HepG2 (cell line): Measurements from ENCODE around the gene TMEM134. TPM values are rescaled to one million over a fixed set of nuclear protein-coding genes. Genes with fewer than 3 reads are reported as not detected.
A peak's percentile ranks its signal among the peaks of the same experiment; 100 is the strongest.

Experiments used
- AKAP8 ChIP-seq: sonication (generic); formaldehyde crosslinking; IDR thresholded peaks from 2 replicates; pipeline ENCODE4 v1.5.1; 2020; ENCODE audit warnings: mild to moderate bottlenecking, missing genetic modification reagents
- BORCS8-MEF2B ChIP-seq: sonication (generic); formaldehyde crosslinking; IDR thresholded peaks from 2 replicates; pipeline ENCODE4 v1.8.0; 2022; ENCODE audit warnings: mild to moderate bottlenecking, missing genetic modification reagents
- CEBPG ChIP-seq: IDR thresholded peaks from 2 replicates; pipeline ENCODE4 v1.6.1; 2016
- CENPT ChIP-seq: sonication (generic); formaldehyde crosslinking; IDR thresholded peaks from 2 replicates; pipeline ENCODE4 v1.8.0; 2022; ENCODE audit warnings: low read depth, mild to moderate bottlenecking, moderate library complexity, missing genetic modification reagents
- FOXO1 ChIP-seq: sonication (generic); formaldehyde crosslinking; IDR thresholded peaks from 2 replicates; pipeline ENCODE4 v1.4.0; 2020; ENCODE audit warnings: missing genetic modification reagents
- GTF2F1 ChIP-seq: fragments of 150-350 bp; IDR thresholded peaks from 2 replicates; pipeline ENCODE4 v1.6.1; 2014; ENCODE audit warnings: low read length
- HMGA1 ChIP-seq: sonication (generic); formaldehyde crosslinking; conservative IDR thresholded peaks from 2 replicates; pipeline ENCODE4 v1.4.0; 2020; ENCODE audit warnings: missing genetic modification reagents
- MXI1 ChIP-seq: IDR thresholded peaks from 3 replicates; pipeline ENCODE4 v1.6.1; 2012; ENCODE audit warnings: low read depth, low read length, inconsistent platforms, borderline replicate concordance
- NFRKB ChIP-seq: fragments of 450-650 bp; IDR thresholded peaks from 2 replicates; pipeline ENCODE4 v1.6.1; 2017
- NR2C2 ChIP-seq: sonication (generic); formaldehyde crosslinking; IDR thresholded peaks from 2 replicates; pipeline ENCODE4 v1.4.0; 2020; ENCODE audit warnings: missing genetic modification reagents, mild to moderate bottlenecking, moderate library complexity, borderline replicate concordance
- PPARG ChIP-seq: conservative IDR thresholded peaks from 2 replicates; pipeline ENCODE4 v1.6.1; 2016; ENCODE audit warnings: missing biosample characterization, missing genetic modification reagents
- YEATS4 ChIP-seq: sonication (generic); formaldehyde crosslinking; IDR thresholded peaks from 2 replicates; pipeline ENCODE4 v1.4.0; 2020; ENCODE audit warnings: missing genetic modification reagents, borderline replicate concordance
- ZFP36L1 ChIP-seq: sonication (generic); formaldehyde crosslinking; IDR thresholded peaks from 2 replicates; pipeline ENCODE4 v1.8.0; 2022; ENCODE audit warnings: mild to moderate bottlenecking, missing genetic modification reagents, moderate library complexity
- ZNF20 ChIP-seq: sonication (generic); formaldehyde crosslinking; IDR thresholded peaks from 2 replicates; pipeline ENCODE4 v1.4.0; 2020; ENCODE audit warnings: mild to moderate bottlenecking, moderate library complexity, missing genetic modification reagents
- ZNF331 ChIP-seq: sonication (generic); formaldehyde crosslinking; IDR thresholded peaks from 2 replicates; pipeline ENCODE4 v1.4.0; 2020; ENCODE audit warnings: missing genetic modification reagents
- ZNF567 ChIP-seq: sonication (generic); formaldehyde crosslinking; IDR thresholded peaks from 2 replicates; pipeline ENCODE4 v1.8.1; 2023; ENCODE audit warnings: mild to moderate bottlenecking, missing genetic modification reagents, borderline replicate concordance
- ZNF616 ChIP-seq: sonication (generic); formaldehyde crosslinking; IDR thresholded peaks from 2 replicates; pipeline ENCODE4 v1.5.0; 2020; ENCODE audit warnings: low read depth, mild to moderate bottlenecking, missing genetic modification reagents
- ZNF747 ChIP-seq: sonication (generic); formaldehyde crosslinking; IDR thresholded peaks from 2 replicates; pipeline ENCODE4 v1.8.1; 2023; ENCODE audit warnings: missing genetic modification reagents, mild to moderate bottlenecking, borderline replicate concordance
- ZNF792 ChIP-seq: IDR thresholded peaks from 2 replicates; pipeline ENCODE4 v1.6.1; 2016
- ZSCAN22 ChIP-seq: sonication (generic); formaldehyde crosslinking; IDR thresholded peaks from 2 replicates; pipeline ENCODE4 v1.4.0; 2020; ENCODE audit warnings: mild to moderate bottlenecking, missing genetic modification reagents
- polyA plus RNA-seq, 8 experiments: library from polyadenylated mRNA; depleted of rRNA in 3 of 8; stranded (reverse) in 7 of 8; unstranded in 1 of 8; fragments of >200 nt; fragmentation: Illumina TruSeq in 4 of 8; extraction: Trizol in 4 of 8; gene quantifications; 2 replicates each; pipeline versions ENCODE4 v1.2.1 to v1.2.3, GENCODE V29; 2011 to 2016; ENCODE audit warnings: low read depth in 4 of 8, missing spikeins in 1 of 8, mixed read lengths in 1 of 8; ENCODE audit not compliant: insufficient read depth in 1 of 8
- total RNA-seq, 5 experiments: library from RNA; depleted of rRNA; stranded (reverse); fragments of >200 nt; fragmentation: Illumina TruSeq; extraction: Trizol; gene quantifications; 2 replicates each; pipeline ENCODE4 v1.2.3, GENCODE V29; 2016; ENCODE audit warnings: low read depth in 1 of 5
- TF ChIP-seq, protein P1 (sequence below): sonication (generic); formaldehyde crosslinking; IDR thresholded peaks from 2 replicates; pipeline ENCODE4 v1.5.0; 2020; ENCODE audit warnings: mild to moderate bottlenecking, missing genetic modification reagents
- TF ChIP-seq, protein P2 (sequence below): sonication (generic); formaldehyde crosslinking; IDR thresholded peaks from 2 replicates; pipeline ENCODE4 v1.4.0; 2020; ENCODE audit warnings: missing genetic modification reagents
- TF ChIP-seq, protein P3 (sequence below): IDR thresholded peaks from 2 replicates; pipeline ENCODE4 v1.6.1; 2016; ENCODE audit warnings: missing genetic modification reagents, missing compliant biosample characterization
- TF ChIP-seq, protein P4 (sequence below): sonication (generic); formaldehyde crosslinking; IDR thresholded peaks from 2 replicates; pipeline ENCODE4 v1.8.1; 2022; ENCODE audit warnings: mild to moderate bottlenecking, missing genetic modification reagents

TMEM134 gene
- total and polyA plus RNA-seq, 2 of the 13 experiments (the other 11 are each of a cell fraction or from before 2014, with no cell fraction given): 6.9 to 26.9 TPM

DNA sequence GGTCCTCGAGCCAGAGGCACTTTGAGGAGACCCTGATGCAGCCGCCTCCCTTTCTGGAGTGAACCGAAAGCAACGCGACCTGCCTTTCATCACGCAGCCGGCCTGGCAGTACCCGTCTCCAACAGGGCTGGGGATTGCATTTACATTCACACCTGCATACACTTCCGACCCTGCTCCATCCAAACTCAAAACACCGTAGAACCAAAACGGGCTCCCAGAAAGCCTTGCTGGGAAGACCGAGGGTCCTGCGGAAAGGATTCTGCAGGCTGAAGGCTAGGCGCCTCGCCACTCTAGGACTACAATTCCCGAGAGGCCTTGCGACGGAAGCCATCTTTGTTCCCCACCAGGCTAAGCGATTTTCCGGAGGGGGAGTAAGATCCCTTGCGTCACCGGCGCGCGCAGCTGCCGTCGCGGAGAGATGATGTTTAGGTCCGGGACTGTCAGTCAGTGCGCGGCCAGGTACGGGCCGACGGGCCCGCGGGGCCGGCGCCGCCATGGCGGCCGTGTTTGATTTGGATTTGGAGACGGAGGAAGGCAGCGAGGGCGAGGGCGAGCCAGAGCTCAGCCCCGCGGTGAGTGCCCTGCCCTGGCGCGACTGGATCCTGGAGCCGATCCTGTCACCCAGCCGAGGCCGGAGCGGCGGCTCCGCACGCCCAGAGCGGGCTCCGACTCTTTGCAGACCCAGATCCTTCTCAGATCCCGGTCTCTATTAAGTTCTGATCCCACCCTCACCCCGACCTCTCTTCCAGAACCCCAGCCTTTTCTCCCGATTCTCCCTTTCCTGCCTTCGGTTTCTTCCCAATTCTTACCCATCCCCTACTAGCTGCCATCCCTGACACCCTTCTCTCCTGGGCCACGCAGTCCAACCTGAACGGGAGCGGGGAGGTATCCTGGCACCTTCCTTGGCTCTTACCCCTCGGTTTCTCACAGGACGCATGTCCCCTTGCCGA lies 40.7 kb downstream of the TMEM134 start, which contains the start of gene RPS6KB2 (continued):
- TF ChIP-seq ZNF747 (CRISPR knock-in tag) (peak; percentile 43; the same call in 1 of the 2 replicates), AKAP8 (CRISPR knock-in tag) (0 out of 2 replicates have a peak, but pooled peaks have one; percentile 36), ZNF567 (CRISPR knock-in tag) (peak; percentile 88; the same call in 1 of the 2 replicates), MXI1 (peak; percentile 89; the same call in 1 of the 3 replicates), ZSCAN22 (CRISPR knock-in tag) (no peak), ZNF20 (CRISPR knock-in tag) (no peak), PPARG (0 out of 2 replicates have a peak, but pooled peaks have one; percentile 29), YEATS4 (CRISPR knock-in tag) (peak; percentile 73), CENPT (no peak), GTF2F1 (no peak), NFRKB (no peak), CEBPG (CRISPR knock-in tag) (peak; percentile 92), ZNF616 (CRISPR knock-in tag) (no peak), HMGA1 (CRISPR knock-in tag) (no peak), BORCS8-MEF2B (CRISPR knock-in tag) (0 out of 2 replicates have a peak, but pooled peaks have one; percentile 38), FOXO1 (peak; percentile 62), ZNF331 (peak; percentile 63), NR2C2 (CRISPR knock-in tag) (peak; percentile 80; the same call in 1 of the 2 replicates), ZNF792 (CRISPR knock-in tag) (no peak), ZFP36L1 (CRISPR knock-in tag) (peak; percentile 87; the same call in 1 of the 2 replicates)
- TF ChIP-seq, protein P1, sequence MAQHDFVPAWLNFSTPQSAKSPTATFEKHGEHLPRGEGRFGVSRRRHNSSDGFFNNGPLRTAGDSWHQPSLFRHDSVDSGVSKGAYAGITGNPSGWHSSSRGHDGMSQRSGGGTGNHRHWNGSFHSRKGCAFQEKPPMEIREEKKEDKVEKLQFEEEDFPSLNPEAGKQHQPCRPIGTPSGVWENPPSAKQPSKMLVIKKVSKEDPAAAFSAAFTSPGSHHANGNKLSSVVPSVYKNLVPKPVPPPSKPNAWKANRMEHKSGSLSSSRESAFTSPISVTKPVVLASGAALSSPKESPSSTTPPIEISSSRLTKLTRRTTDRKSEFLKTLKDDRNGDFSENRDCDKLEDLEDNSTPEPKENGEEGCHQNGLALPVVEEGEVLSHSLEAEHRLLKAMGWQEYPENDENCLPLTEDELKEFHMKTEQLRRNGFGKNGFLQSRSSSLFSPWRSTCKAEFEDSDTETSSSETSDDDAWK: no peak
- TF ChIP-seq, protein P2, sequence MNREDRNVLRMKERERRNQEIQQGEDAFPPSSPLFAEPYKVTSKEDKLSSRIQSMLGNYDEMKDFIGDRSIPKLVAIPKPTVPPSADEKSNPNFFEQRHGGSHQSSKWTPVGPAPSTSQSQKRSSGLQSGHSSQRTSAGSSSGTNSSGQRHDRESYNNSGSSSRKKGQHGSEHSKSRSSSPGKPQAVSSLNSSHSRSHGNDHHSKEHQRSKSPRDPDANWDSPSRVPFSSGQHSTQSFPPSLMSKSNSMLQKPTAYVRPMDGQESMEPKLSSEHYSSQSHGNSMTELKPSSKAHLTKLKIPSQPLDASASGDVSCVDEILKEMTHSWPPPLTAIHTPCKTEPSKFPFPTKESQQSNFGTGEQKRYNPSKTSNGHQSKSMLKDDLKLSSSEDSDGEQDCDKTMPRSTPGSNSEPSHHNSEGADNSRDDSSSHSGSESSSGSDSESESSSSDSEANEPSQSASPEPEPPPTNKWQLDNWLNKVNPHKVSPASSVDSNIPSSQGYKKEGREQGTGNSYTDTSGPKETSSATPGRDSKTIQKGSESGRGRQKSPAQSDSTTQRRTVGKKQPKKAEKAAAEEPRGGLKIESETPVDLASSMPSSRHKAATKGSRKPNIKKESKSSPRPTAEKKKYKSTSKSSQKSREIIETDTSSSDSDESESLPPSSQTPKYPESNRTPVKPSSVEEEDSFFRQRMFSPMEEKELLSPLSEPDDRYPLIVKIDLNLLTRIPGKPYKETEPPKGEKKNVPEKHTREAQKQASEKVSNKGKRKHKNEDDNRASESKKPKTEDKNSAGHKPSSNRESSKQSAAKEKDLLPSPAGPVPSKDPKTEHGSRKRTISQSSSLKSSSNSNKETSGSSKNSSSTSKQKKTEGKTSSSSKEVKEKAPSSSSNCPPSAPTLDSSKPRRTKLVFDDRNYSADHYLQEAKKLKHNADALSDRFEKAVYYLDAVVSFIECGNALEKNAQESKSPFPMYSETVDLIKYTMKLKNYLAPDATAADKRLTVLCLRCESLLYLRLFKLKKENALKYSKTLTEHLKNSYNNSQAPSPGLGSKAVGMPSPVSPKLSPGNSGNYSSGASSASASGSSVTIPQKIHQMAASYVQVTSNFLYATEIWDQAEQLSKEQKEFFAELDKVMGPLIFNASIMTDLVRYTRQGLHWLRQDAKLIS: no peak
- TF ChIP-seq, protein P3, sequence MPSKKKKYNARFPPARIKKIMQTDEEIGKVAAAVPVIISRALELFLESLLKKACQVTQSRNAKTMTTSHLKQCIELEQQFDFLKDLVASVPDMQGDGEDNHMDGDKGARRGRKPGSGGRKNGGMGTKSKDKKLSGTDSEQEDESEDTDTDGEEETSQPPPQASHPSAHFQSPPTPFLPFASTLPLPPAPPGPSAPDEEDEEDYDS (CRISPR knock-in tag): peak; percentile 61
- TF ChIP-seq, protein P4, sequence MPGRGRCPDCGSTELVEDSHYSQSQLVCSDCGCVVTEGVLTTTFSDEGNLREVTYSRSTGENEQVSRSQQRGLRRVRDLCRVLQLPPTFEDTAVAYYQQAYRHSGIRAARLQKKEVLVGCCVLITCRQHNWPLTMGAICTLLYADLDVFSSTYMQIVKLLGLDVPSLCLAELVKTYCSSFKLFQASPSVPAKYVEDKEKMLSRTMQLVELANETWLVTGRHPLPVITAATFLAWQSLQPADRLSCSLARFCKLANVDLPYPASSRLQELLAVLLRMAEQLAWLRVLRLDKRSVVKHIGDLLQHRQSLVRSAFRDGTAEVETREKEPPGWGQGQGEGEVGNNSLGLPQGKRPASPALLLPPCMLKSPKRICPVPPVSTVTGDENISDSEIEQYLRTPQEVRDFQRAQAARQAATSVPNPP (CRISPR knock-in tag): no peak; the same call in 1 of the 2 replicates
